Measurements from ENCODE around the gene LINC01488. TPM values are rescaled to one million over a fixed set of nuclear protein-coding genes. Genes with fewer than 3 reads are reported as not detected.

Gene LINC01488
- total and polyA plus RNA-seq, 2 of the 13 experiments (the other 11 are each of a cell fraction or from before 2014, with no cell fraction given), result 0.26 to 0.58 TPM

DNA sequence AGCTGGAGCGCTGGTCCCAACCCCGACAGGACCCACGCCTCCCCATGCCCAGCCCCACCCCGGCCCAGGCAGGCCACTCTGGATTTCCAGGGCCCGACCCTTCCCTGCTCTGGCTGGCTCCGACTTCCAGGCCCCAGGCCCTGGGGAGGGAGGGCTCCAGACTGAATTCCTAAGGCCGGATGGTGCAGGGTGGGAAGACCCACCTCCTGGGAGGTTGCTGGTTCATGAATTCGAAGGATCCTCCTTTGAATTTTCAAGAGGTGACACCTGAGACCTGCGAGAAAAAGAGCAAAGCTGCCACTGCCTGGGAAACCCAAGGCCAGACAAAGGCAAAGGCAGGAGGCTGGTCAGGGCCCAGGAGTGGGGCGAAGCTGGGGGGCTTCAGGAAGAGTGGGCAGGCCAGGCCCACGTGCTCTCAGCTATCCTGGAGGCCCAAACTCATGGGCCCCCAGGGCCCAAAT, 47.0 kb upstream of the LINC01488 start:
- Histone ChIP-seq H3K4me1 (ENCODE audit: insufficient read depth, low read length) (peaks cover 88% of the 10 kb centered on the region), H3K9ac (ENCODE audit: insufficient read depth, low read depth, low read length) (0 out of 2 replicates have a peak overlapping the region, but pooled peaks have one; percentile 4), H4K20me1 (ENCODE audit: insufficient read depth, low read length) (no peaks in the 10 kb centered on the region), H3K36me3 (replicated peaks in 1 of 2; ENCODE audit: control insufficient read depth in 1 of 2, insufficient read depth in 2 of 2, low read length in 2 of 2) (no peaks in the 10 kb centered on the region), H2AFZ (ENCODE audit: low read length) (no peak overlapping the region), H3K27ac (ENCODE audit: extremely low read length, insufficient read depth, low read length) (no peak overlapping the region), H3K4me3 (replicated peaks in 1 of 3; ENCODE audit: insufficient read depth in 1 of 3, low read depth in 2 of 3, low read length in 3 of 3) (no peak overlapping the region), H3K4me2 (ENCODE audit: low read depth, low read length) (no peak overlapping the region), H3K79me2 (ENCODE audit: insufficient read depth, low read length) (no peaks in the 10 kb centered on the region), H3K9me3 (ENCODE audit: low read length) (no peaks in the 10 kb centered on the region), H3K27me3 (ENCODE audit: control insufficient read depth in 1 of 2, insufficient read depth in 2 of 2, low read length in 2 of 2) (no peaks in the 10 kb centered on the region)
- ChIA-PET POLR2A (no interaction called here), CTCF (ENCODE audit: low intra/inter-chr PET ratio, low total read pairs) (no interaction called here)
- TF ChIP-seq, protein P1, sequence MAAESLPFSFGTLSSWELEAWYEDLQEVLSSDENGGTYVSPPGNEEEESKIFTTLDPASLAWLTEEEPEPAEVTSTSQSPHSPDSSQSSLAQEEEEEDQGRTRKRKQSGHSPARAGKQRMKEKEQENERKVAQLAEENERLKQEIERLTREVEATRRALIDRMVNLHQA (CRISPR knock-in tag; IDR thresholded peaks at IDR 0.05), result no peak
- in situ Hi-C loops (cut with HindIII; ENCODE audit: extremely low pct_ligation_motif_present, low pct_unique_long_range_greater_than_20kb) (loop anchor here (5.0 to 25.0 kb wide), 2 partner anchors 142 to 203 kb away; partner anchors contain the start of genes CCND1 and MYEOV), intact Hi-C loops (cut with micrococcal nuclease; ENCODE audit: unreplicated experiment) (no loop called here)
- ATAC-seq (no peak), FAIRE-seq (no peak), DNase-seq (ENCODE audit: low spot score) (no peak)
- no TSS peak for BruUV-seq (replicated peaks)
- 58% methylated on average over 11 of the region's 11 CpGs for WGBS (ENCODE audit: low lambda C conversion rate)

DNA sequence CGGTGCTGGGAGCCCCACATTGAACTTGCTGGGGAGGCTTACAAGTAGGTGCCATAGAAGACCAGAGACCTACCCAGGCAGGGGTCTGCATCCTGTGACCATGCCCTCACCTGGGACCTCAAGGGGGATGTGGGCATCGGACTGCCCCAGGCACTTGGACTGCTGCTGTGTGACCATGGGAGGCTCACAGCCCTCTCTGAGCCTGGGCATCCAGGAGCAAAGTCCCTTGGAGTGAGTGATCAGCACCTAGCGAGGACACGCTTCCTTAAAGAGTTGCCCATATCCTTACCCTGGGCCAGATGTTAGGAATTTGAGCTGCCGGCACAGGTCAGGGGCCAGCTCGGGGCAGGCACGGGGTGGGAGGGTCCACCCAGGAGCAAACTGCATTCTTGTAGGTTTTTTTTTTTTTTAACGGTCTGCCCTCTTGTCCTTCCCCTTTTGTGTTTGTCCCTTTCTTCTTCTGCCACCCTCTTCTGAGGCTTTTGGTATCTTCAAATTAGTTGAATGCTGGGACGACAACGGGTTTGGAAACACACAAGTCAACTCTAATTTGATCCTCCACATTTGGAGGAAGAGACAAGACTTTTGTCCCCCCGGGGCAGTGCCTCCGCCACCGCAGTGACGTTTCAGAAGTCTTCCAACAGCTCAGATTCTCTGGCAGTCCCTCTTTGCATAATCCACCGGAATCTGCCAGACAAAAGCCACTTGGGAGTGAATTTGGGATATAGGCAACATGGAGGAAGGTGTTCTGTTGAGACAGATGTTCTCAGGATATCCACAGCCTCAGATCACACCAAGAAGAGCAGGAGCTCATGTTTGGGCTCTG, 46.1 kb upstream of the LINC01488 start:
- H3K36me3 ChIP-seq (replicated peaks in 1 of 2; ENCODE audit: control insufficient read depth in 1 of 2, insufficient read depth in 2 of 2, low read length in 2 of 2), result no peaks in the 10 kb centered on the region
- CTCF ChIA-PET (ENCODE audit: low intra/inter-chr PET ratio, low total read pairs), result no interaction called here
- H3K4me3 ChIP-seq (replicated peaks in 1 of 3; ENCODE audit: insufficient read depth in 1 of 3, low read depth in 2 of 3, low read length in 3 of 3), result no peak overlapping the region; a peak in 1 of 6 replicates
- intact Hi-C loops (cut with micrococcal nuclease; ENCODE audit: unreplicated experiment), result no loop called here
- H3K27ac ChIP-seq (ENCODE audit: extremely low read length, insufficient read depth, low read length), result no peak overlapping the region
- no peak overlapping the region for H2AFZ ChIP-seq (ENCODE audit: low read length)
- BruUV-seq (replicated peaks), result no TSS peak
- FAIRE-seq, result no peak
- 46% methylated on average over 11 of the region's 15 CpGs for WGBS (ENCODE audit: low lambda C conversion rate)
- H3K4me1 ChIP-seq (ENCODE audit: insufficient read depth, low read length), result peaks cover 90% of the 10 kb centered on the region
- no peaks in the 10 kb centered on the region for H3K79me2 ChIP-seq (ENCODE audit: insufficient read depth, low read length)
- H3K4me2 ChIP-seq (ENCODE audit: low read depth, low read length), result peak overlapping the region; percentile 20; the same call in 1 of the 2 replicates
- in situ Hi-C loops (cut with HindIII; ENCODE audit: extremely low pct_ligation_motif_present, low pct_unique_long_range_greater_than_20kb), result loop anchor here (25.0 kb wide), 1 partner anchor 202 kb away; the partner anchor contains the start of gene CCND1
- DNase-seq (ENCODE audit: low spot score), result no peak
- no peak for ATAC-seq
- H3K9me3 ChIP-seq (ENCODE audit: low read length), result no peaks in the 10 kb centered on the region
- H3K9ac ChIP-seq (ENCODE audit: insufficient read depth, low read depth, low read length), result no peak overlapping the region
- no peaks in the 10 kb centered on the region for H3K27me3 ChIP-seq (ENCODE audit: control insufficient read depth in 1 of 2, insufficient read depth in 2 of 2, low read length in 2 of 2)
- no peaks in the 10 kb centered on the region for H4K20me1 ChIP-seq (ENCODE audit: insufficient read depth, low read length)
- POLR2A ChIA-PET, result interaction anchor here (1.2 kb wide), 1 partner anchor 206 kb away, joined by 3 read pairs; the partner anchor contains the start of gene CCND1
- TF ChIP-seq, protein P2, sequence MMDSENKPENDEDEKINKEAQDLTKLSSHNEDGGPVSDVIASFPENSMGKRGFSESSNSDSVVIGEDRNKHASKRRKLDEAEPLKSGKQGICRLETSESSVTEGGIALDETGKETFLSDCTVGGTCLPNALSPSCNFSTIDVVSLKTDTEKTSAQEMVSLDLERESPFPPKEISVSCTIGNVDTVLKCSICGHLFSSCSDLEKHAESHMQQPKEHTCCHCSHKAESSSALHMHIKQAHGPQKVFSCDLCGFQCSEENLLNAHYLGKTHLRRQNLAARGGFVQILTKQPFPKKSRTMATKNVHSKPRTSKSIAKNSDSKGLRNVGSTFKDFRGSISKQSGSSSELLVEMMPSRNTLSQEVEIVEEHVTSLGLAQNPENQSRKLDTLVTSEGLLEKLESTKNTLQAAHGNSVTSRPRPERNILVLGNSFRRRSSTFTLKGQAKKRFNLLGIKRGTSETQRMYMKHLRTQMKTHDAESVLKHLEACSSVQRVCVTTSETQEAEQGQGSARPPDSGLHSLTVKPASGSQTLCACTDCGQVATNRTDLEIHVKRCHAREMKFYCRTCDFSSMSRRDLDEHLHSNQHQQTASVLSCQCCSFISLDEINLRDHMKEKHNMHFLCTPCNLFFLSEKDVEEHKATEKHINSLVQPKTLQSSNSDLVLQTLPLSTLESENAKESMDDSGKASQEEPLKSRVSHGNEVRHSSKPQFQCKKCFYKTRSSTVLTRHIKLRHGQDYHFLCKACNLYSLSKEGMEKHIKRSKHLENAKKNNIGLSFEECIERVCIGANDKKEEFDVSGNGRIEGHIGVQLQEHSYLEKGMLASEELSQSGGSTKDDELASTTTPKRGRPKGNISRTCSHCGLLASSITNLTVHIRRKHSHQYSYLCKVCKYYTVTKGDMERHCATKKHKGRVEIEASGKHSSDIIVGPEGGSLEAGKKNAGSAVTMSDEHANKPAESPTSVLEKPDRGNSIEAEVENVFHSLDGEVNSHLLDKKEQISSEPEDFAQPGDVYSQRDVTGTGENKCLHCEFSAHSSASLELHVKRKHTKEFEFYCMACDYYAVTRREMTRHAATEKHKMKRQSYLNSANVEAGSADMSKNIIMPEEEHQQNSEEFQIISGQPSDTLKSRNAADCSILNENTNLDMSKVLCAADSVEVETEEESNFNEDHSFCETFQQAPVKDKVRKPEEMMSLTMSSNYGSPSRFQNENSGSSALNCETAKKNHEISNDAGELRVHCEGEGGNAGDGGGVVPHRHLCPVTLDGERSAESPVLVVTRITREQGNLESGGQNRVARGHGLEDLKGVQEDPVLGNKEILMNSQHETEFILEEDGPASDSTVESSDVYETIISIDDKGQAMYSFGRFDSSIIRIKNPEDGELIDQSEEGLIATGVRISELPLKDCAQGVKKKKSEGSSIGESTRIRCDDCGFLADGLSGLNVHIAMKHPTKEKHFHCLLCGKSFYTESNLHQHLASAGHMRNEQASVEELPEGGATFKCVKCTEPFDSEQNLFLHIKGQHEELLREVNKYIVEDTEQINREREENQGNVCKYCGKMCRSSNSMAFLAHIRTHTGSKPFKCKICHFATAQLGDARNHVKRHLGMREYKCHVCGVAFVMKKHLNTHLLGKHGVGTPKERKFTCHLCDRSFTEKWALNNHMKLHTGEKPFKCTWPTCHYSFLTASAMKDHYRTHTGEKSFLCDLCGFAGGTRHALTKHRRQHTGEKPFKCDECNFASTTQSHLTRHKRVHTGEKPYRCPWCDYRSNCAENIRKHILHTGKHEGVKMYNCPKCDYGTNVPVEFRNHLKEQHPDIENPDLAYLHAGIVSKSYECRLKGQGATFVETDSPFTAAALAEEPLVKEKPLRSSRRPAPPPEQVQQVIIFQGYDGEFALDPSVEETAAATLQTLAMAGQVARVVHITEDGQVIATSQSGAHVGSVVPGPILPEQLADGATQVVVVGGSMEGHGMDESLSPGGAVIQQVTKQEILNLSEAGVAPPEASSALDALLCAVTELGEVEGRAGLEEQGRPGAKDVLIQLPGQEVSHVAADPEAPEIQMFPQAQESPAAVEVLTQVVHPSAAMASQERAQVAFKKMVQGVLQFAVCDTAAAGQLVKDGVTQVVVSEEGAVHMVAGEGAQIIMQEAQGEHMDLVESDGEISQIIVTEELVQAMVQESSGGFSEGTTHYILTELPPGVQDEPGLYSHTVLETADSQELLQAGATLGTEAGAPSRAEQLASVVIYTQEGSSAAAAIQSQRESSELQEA (CRISPR knock-in tag; IDR thresholded peaks at IDR 0.05; ENCODE audit: not compliant biosample characterization), result no peak
- TF ChIP-seq TBP (CRISPR knock-in tag; IDR thresholded peaks at IDR 0.05) (no peak), DPF2 (CRISPR knock-in tag; IDR thresholded peaks at IDR 0.05; ENCODE audit: borderline replicate concordance, low read depth) (no peak), ZNF878 (CRISPR knock-in tag; IDR thresholded peaks at IDR 0.05) (no peak), ZNF207 (IDR thresholded peaks at IDR 0.05; ENCODE audit: borderline replicate concordance) (no peak), ZMYM3 (CRISPR knock-in tag; IDR thresholded peaks at IDR 0.05) (peak; percentile 93), ZNF720 (CRISPR knock-in tag; IDR thresholded peaks at IDR 0.05) (no peak)
